Lower leg skin (tissue), 3 donors: ENCODE data around the gene IDH3A.

Experiments used
- CTCF ChIP-seq, 3 donors: fragments of 450-650 bp; IDR thresholded peaks; one replicate each; pipeline ENCODE4 v1.5.1; 2016; ENCODE audit warnings: antibody characterized with exemption in 3 of 3, mild to moderate bottlenecking in 3 of 3, moderate library complexity in 2 of 3
- POLR2A ChIP-seq, 2 donors: fragments of 450-650 bp; IDR thresholded peaks; one replicate each; pipeline ENCODE4 v1.6.1; 2016 to 2017; ENCODE audit warnings: antibody characterized with exemption in 2 of 2, mild to moderate bottlenecking in 1 of 2, moderate library complexity in 1 of 2

- TF ChIP-seq CTCF (IDR thresholded peaks at IDR 0.05) = no peak
- TF ChIP-seq POLR2A (IDR thresholded peaks at IDR 0.05) = no peak
Measured at GRCh38 chr15:78206326-78207109, 57.4 kb downstream of the IDH3A start.
